CD14-positive monocyte (primary cell): ENCODE measurements around the gene NACA. TPM values are rescaled to one million over a fixed set of nuclear protein-coding genes. Genes with fewer than 3 reads are reported as not detected.

Experiments used
- DNase-seq, 3 donors: peaks; one replicate each; pipeline ENCODE4 v3.0.0-alpha.2; 2011 to 2022
- H2AFZ ChIP-seq: 2 replicates; pipeline ENCODE4 v1.6.0; 2012; ENCODE audit warnings: mild to moderate bottlenecking, low read depth, low read length, inconsistent platforms; ENCODE audit not compliant: insufficient read depth, poor library complexity, severe bottlenecking
- H3K27ac ChIP-seq, 2 donors: 1 replicate in 1 of 2; 2 replicates in 1 of 2; pipeline ENCODE4 v1.5.1; 2012 to 2013; ENCODE audit warnings: low read length in 2 of 2, control low read depth in 1 of 2, inconsistent platforms in 1 of 2, low read depth in 1 of 2, mild to moderate bottlenecking in 1 of 2
- H3K27me3 ChIP-seq, 2 donors: one replicate each; pipeline versions ENCODE4 v1.6.0 to v1.6.1; 2011 to 2013; ENCODE audit warnings: low read length in 2 of 2; ENCODE audit not compliant: control insufficient read depth in 2 of 2, insufficient read depth in 2 of 2
- H3K36me3 ChIP-seq, 2 donors: replicated peaks in 1 of 2; 1 replicate in 1 of 2; 2 replicates in 1 of 2; pipeline versions ENCODE4 v1.5.1 to v1.6.1; 2012 to 2013; ENCODE audit warnings: low read length in 2 of 2, control low read depth in 1 of 2, inconsistent platforms in 1 of 2, mild to moderate bottlenecking in 1 of 2; ENCODE audit not compliant: insufficient read depth in 2 of 2, control insufficient read depth in 1 of 2
- H3K4me1 ChIP-seq, 2 donors: 1 replicate in 1 of 2; 2 replicates in 1 of 2; pipeline versions ENCODE4 v1.5.1 to v1.6.1; 2012 to 2013; ENCODE audit warnings: low read length in 2 of 2, control low read depth in 1 of 2, inconsistent platforms in 1 of 2, mild to moderate bottlenecking in 1 of 2, moderate library complexity in 1 of 2; ENCODE audit not compliant: insufficient read depth in 2 of 2, control insufficient read depth in 1 of 2
- H3K4me2 ChIP-seq: replicated peaks from 2 replicates; pipeline ENCODE3; 2012; ENCODE audit warnings: low read length, moderate library complexity, mild to moderate bottlenecking; ENCODE audit not compliant: poor library complexity, severe bottlenecking; ENCODE audit errors: extremely low read depth
- H3K4me3 ChIP-seq, 3 experiments: fragments of 200-600 bp in 1 of 3; sonication (generic) in 1 of 3; replicated peaks in 1 of 3; 1 replicate in 2 of 3; 2 replicates in 1 of 3; pipeline ENCODE4 v1.5.1; 2011 to 2013; ENCODE audit warnings: low read length in 3 of 3, mild to moderate bottlenecking in 3 of 3, control low read depth in 2 of 3, low read depth in 2 of 3, inconsistent platforms in 1 of 3, moderate library complexity in 1 of 3
- H3K79me2 ChIP-seq: 2 replicates; pipeline ENCODE4 v1.6.0; 2012; ENCODE audit warnings: mild to moderate bottlenecking, control low read depth, inconsistent platforms, low read length, moderate library complexity; ENCODE audit not compliant: insufficient read depth
- H3K9ac ChIP-seq: 2 replicates; pipeline ENCODE4 v1.6.0; 2017; ENCODE audit warnings: low read length, mild to moderate bottlenecking; ENCODE audit not compliant: insufficient read depth, poor library complexity, severe bottlenecking
- H3K9me3 ChIP-seq, 2 donors: replicated peaks in 1 of 2; 1 replicate in 1 of 2; 2 replicates in 1 of 2; pipeline versions ENCODE4 v1.5.1 to v1.6.1; 2012 to 2013; ENCODE audit warnings: low read length in 2 of 2, control low read depth in 1 of 2; ENCODE audit not compliant: control insufficient read depth in 1 of 2, insufficient read depth in 1 of 2
- H4K20me1 ChIP-seq: 2 replicates; pipeline ENCODE4 v1.6.0; 2012; ENCODE audit warnings: mild to moderate bottlenecking, low read length, control low read depth, moderate library complexity; ENCODE audit not compliant: insufficient read depth
- H3K27ac Mint-ChIP-seq, 7 donors: one replicate each; pipeline ENCODE4 v1.8.0; 2020; ENCODE audit warnings: mild to moderate bottlenecking in 7 of 7, mixed read lengths in 7 of 7, moderate library complexity in 6 of 7, inconsistent platforms in 2 of 7
- H3K27me3 Mint-ChIP-seq, 3 donors: one replicate each; pipeline ENCODE4 v1.8.0; 2021 to 2022; ENCODE audit warnings: low read depth in 3 of 3, mild to moderate bottlenecking in 3 of 3, mixed read lengths in 3 of 3, moderate library complexity in 3 of 3, inconsistent platforms in 1 of 3
- H3K36me3 Mint-ChIP-seq, 2 donors: one replicate each; pipeline ENCODE4 v1.8.0; 2020; ENCODE audit warnings: mixed read lengths in 2 of 2, inconsistent platforms in 1 of 2, mild to moderate bottlenecking in 1 of 2
- H3K4me1 Mint-ChIP-seq: one replicate; pipeline ENCODE4 v1.8.0; 2020; ENCODE audit warnings: mild to moderate bottlenecking, mixed read lengths
- H3K4me3 Mint-ChIP-seq, 2 donors: one replicate each; pipeline ENCODE4 v1.8.0; 2020; ENCODE audit warnings: mild to moderate bottlenecking in 2 of 2, mixed read lengths in 2 of 2, moderate library complexity in 1 of 2
- H3K9me3 Mint-ChIP-seq, 7 donors: one replicate each; pipeline ENCODE4 v1.8.0; 2020 to 2022; ENCODE audit warnings: mixed read lengths in 7 of 7, mild to moderate bottlenecking in 6 of 7, moderate library complexity in 6 of 7, inconsistent platforms in 2 of 7
- CTCF ChIP-seq: fragments of 200-600 bp; IDR thresholded peaks from one replicate; pipeline ENCODE4 v1.8.0; 2022; ENCODE audit warnings: antibody characterized with exemption, mild to moderate bottlenecking
- WGBS: methylation state at CpG from one replicate; pipeline ENCODE4 v1.1.5; 2013; ENCODE audit warnings: missing lambda C conversion rate; ENCODE audit not compliant: insufficient coverage; 5-methylcytosine and 5-hydroxymethylcytosine counted together
- intact Hi-C, 2 donors: fragments of 100-400 bp; cut with micrococcal nuclease; formaldehyde crosslinking; loops; one replicate each; pipeline versions ENCODE4 v1.15.0 to v1.15.1; 2023
- polyA plus RNA-seq, 3 donors: library from polyadenylated mRNA; depleted of rRNA in 1 of 3; unstranded in 2 of 3; stranded (reverse) in 1 of 3; fragments of 300-500 nt in 2 of 3; fragments of >200 nt in 1 of 3; fragmentation: Illumina TruSeq in 2 of 3; gene quantifications; 1 replicate in 2 of 3; 2 replicates in 1 of 3; pipeline ENCODE4 v1.2.3, GENCODE V29; 2012 to 2021
- small RNA-seq: library from RNA; depleted of rRNA; stranded (forward); fragments of <200 nt; gene quantifications from one replicate; pipeline ENCODE3, GENCODE V24; 2012; ENCODE audit warnings: low read depth; ENCODE audit not compliant: insufficient read length

The NACA gene
- polyA plus RNA-seq, 3 donors, result 797 to 1,102 (median 937) TPM

GRCh38 chr12:56668197-56668457 is 57.0 kb downstream of the NACA start:
- Histone ChIP-seq H3K36me3 (peaks cover 78 to 98% of the 10 kb centered on the region in 2 donors), H3K4me2 (no peak overlapping the region), H3K4me1 (no peaks in the 10 kb centered on the region), H2AFZ (no peak overlapping the region), H4K20me1 (peaks cover 81% of the 10 kb centered on the region), H3K9me3 (no peaks in the 10 kb centered on the region), H3K27ac (peak overlapping the region in 1 of 2 donors; percentile 9), H3K79me2 (peaks cover 80% of the 10 kb centered on the region), H3K27me3 (no peaks in the 10 kb centered on the region), H3K4me3 (no peak overlapping the region), H3K9ac (no peak overlapping the region)
- H3K36me3 Mint-ChIP-seq, result peaks cover 83 to 97% of the 10 kb centered on the region in 2 donors
- H3K27me3 Mint-ChIP-seq, result peaks cover 0 to 3% (median 0%) of the 10 kb centered on the region in 3 donors
- no peak overlapping the region for H3K4me3 Mint-ChIP-seq
- no peaks in the 10 kb centered on the region for H3K9me3 Mint-ChIP-seq
- no peak for TF ChIP-seq CTCF
- no CpG with 5 or more reads among the region's 2 CpGs for WGBS
- DNase-seq, result no peak
- intact Hi-C loops, result no loop called here
- H3K4me1 Mint-ChIP-seq, result no peaks in the 10 kb centered on the region
- H3K27ac Mint-ChIP-seq, result peak overlapping the region in 3 of 7 donors; percentile 22 to 69 (median 68)

Small RNA genes lying within 50 kb of the gene (small RNA-seq; reads per million reads assigned to genes)
- gene RN7SL809P, result not detected

Other genes with a start within 250 kb of the NACA start
- under 1 TPM in 1 of 3 donors, not detected in 2; 0.04 TPM for gene GLS2, start 237.1 kb downstream of the NACA start, polyA plus RNA-seq
- gene RBMS2, start 203.5 kb downstream of the NACA start, polyA plus RNA-seq, result 1 to 10 TPM; 5.1 to 8.2 (median 6.5) TPM
- 10 to 100 TPM in 2 of 3 donors, 1 to 10 TPM in 1; 8.9 to 86.0 (median 21.1) TPM for gene BAZ2A, start 95.0 kb downstream of the NACA start, polyA plus RNA-seq
- gene ATP5F1B, start 79.3 kb downstream of the NACA start, polyA plus RNA-seq, result 1,000 to 10,000 TPM in 2 of 3 donors, 100 to 1,000 TPM in 1; 554 to 1,093 (median 1,038) TPM
- 100 to 1,000 TPM in 2 of 3 donors, 10 to 100 TPM in 1; 46.1 to 232 (median 187) TPM for gene PTGES3, start 37.0 kb downstream of the NACA start, polyA plus RNA-seq
- gene PRIM1, start 27.0 kb upstream of the NACA start, polyA plus RNA-seq, result 1 to 10 TPM; 3.6 to 6.3 (median 5.6) TPM
- under 1 TPM in 1 of 3 donors, not detected in 2; 0.12 TPM for gene HSD17B6, start 38.0 kb upstream of the NACA start, polyA plus RNA-seq
- gene SDR9C7, start 209.1 kb upstream of the NACA start, polyA plus RNA-seq, result not detected
- under 1 TPM in 1 of 3 donors, not detected in 2; 0.47 TPM for gene RDH16, start 232.3 kb upstream of the NACA start, polyA plus RNA-seq